ENCODE results near the gene NAA30.

NAA30 gene

GRCh38 chr14:57402173-57402852 is 11.9 kb downstream of the NAA30 start:
- no peak for DNase-seq
- no peak overlapping the region for H3K27ac ChIP-seq
- no peaks in the 10 kb centered on the region for H3K9me3 ChIP-seq (ENCODE audit: severe bottlenecking)
- no peak overlapping the region for H3K4me3 ChIP-seq (ENCODE audit: low read depth, low read length)
- TF ChIP-seq CTCF (IDR thresholded peaks at IDR 0.05; ENCODE audit: low read depth, low read length) = no peak
- H3K36me3 ChIP-seq = peaks cover 26% of the 10 kb centered on the region
- no peaks in the 10 kb centered on the region for H3K27me3 ChIP-seq (ENCODE audit: insufficient read depth, low read depth, severe bottlenecking)

GRCh38 chr14:57403521-57403864 is 13.1 kb downstream of the NAA30 start:
- Histone ChIP-seq H3K9me3 (ENCODE audit: severe bottlenecking) (no peaks in the 10 kb centered on the region), H3K4me3 (ENCODE audit: low read depth, low read length) (no peak overlapping the region), H3K36me3 (peaks cover 23% of the 10 kb centered on the region), H3K27ac (no peak overlapping the region), H3K27me3 (ENCODE audit: insufficient read depth, low read depth, severe bottlenecking) (no peaks in the 10 kb centered on the region)
- TF ChIP-seq CTCF (IDR thresholded peaks at IDR 0.05; ENCODE audit: low read depth, low read length) = no peak
- no peak for DNase-seq

- H3K27ac ChIP-seq = no peak overlapping the region
- H3K36me3 ChIP-seq = peaks cover 21% of the 10 kb centered on the region
- no peaks in the 10 kb centered on the region for H3K27me3 ChIP-seq (ENCODE audit: insufficient read depth, low read depth, severe bottlenecking)
- no peak overlapping the region for H3K4me3 ChIP-seq (ENCODE audit: low read depth, low read length)
- no peaks in the 10 kb centered on the region for H3K9me3 ChIP-seq (ENCODE audit: severe bottlenecking)
- no peak for DNase-seq
- TF ChIP-seq CTCF (IDR thresholded peaks at IDR 0.05; ENCODE audit: low read depth, low read length) = no peak
Measured at GRCh38 chr14:57405562-57405961, 15.2 kb downstream of the NAA30 start.

GRCh38 chr14:57408037-57408436 is 17.7 kb downstream of the NAA30 start:
- no peak for TF ChIP-seq CTCF (IDR thresholded peaks at IDR 0.05; ENCODE audit: low read depth, low read length)
- H3K4me3 ChIP-seq (ENCODE audit: low read depth, low read length) = no peak overlapping the region
- H3K9me3 ChIP-seq (ENCODE audit: severe bottlenecking) = no peaks in the 10 kb centered on the region
- H3K36me3 ChIP-seq = peaks cover 21% of the 10 kb centered on the region
- no peak for DNase-seq
- no peaks in the 10 kb centered on the region for H3K27me3 ChIP-seq (ENCODE audit: insufficient read depth, low read depth, severe bottlenecking)
- no peak overlapping the region for H3K27ac ChIP-seq

- no peak overlapping the region for H3K4me3 ChIP-seq (ENCODE audit: low read depth, low read length)
- no peaks in the 10 kb centered on the region for H3K27me3 ChIP-seq (ENCODE audit: insufficient read depth, low read depth, severe bottlenecking)
- DNase-seq = no peak
- H3K36me3 ChIP-seq = peaks cover 21% of the 10 kb centered on the region
- H3K27ac ChIP-seq = no peak overlapping the region
- no peaks in the 10 kb centered on the region for H3K9me3 ChIP-seq (ENCODE audit: severe bottlenecking)
- no peak for TF ChIP-seq CTCF (IDR thresholded peaks at IDR 0.05; ENCODE audit: low read depth, low read length)
Measured at GRCh38 chr14:57408634-57409033, 18.2 kb downstream of the NAA30 start.

- Histone ChIP-seq H3K4me3 (ENCODE audit: low read depth, low read length) (no peak overlapping the region), H3K9me3 (ENCODE audit: severe bottlenecking) (no peaks in the 10 kb centered on the region)
Measured at GRCh38 chr14:57412341-57412740, 22.0 kb downstream of the NAA30 start.

More at GRCh38 chr14:57412341-57412740, 22.0 kb downstream of the NAA30 start:
- TF ChIP-seq CTCF (IDR thresholded peaks at IDR 0.05; ENCODE audit: low read depth, low read length) = no peak
- Histone ChIP-seq H3K27ac (no peak overlapping the region), H3K36me3 (peaks cover 10% of the 10 kb centered on the region), H3K27me3 (ENCODE audit: insufficient read depth, low read depth, severe bottlenecking) (no peaks in the 10 kb centered on the region)
- no peak for DNase-seq

Measured in WERI-Rb-1 (cell line).